ENCODE results near the gene ECT2. TPM values are rescaled to one million over a fixed set of nuclear protein-coding genes. Genes with fewer than 3 reads are reported as not detected.

ECT2 gene
- polyA plus RNA-seq, 1 of the 3 experiments (the other 2 are of a cell fraction) = 8.6 TPM

DNA sequence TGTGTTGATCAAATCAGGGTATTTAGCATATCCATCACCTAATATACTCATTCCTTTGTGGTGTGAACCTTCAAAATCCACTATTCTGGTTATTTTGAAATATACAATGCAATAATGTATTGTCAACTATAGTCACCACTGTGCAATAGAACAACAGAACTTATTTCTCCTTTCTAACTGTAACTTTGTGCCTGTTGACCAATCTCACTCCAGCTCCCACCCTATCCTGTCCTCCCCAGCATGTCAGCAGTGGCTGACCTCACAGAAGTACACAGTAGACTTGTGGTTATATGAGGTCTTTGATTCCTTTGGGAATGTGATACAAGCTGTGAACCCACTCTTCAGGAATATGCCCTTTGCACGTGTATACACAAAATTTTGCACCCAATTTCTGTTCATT is 64.2 kb downstream of the ECT2 start:
- peaks cover 8% of the 10 kb centered on the region for H3F3A ChIP-seq (replicated peaks; ENCODE audit: insufficient read depth)
- H4K20me1 ChIP-seq (ENCODE audit: insufficient read depth) = no peaks in the 10 kb centered on the region
- no peak overlapping the region for H3K4me3 ChIP-seq (ENCODE audit: low read depth in 2 of 2, low read length in 1 of 2)
- ChIA-PET POLR2A (no interaction called here), CTCF (interaction anchor here (0.8 kb wide), 1 partner anchor 21 kb away, joined by 3 read pairs; no protein-coding TSS in a partner anchor)
- peaks cover 47 to 55% of the 10 kb centered on the region in 2 experiments for H3K36me3 ChIP-seq (replicated peaks in 1 of 2; ENCODE audit: control insufficient read depth in 1 of 2, insufficient read depth in 2 of 2, low read length in 1 of 2)
- H3K9me3 ChIP-seq = no peaks in the 10 kb centered on the region
- H3K4me2 ChIP-seq = no peak overlapping the region
- WGBS (ENCODE audit: low lambda C conversion rate) = 78% methylated on average over 1 of the region's 1 CpG
- H3K9ac ChIP-seq = no peak overlapping the region
- H3K27me3 ChIP-seq (ENCODE audit: insufficient read depth) = no peaks in the 10 kb centered on the region
- 0 out of 2 replicates have a peak, but pooled peaks cover 4% of the 10 kb centered on the region for H3K79me2 ChIP-seq (ENCODE audit: insufficient read depth)
- no peak overlapping the region for H2AFZ ChIP-seq (ENCODE audit: low read depth)
- no peak for TF ChIP-seq NFIC (IDR thresholded peaks at IDR 0.05; ENCODE audit: borderline replicate concordance)
- H3K9me2 ChIP-seq = no peaks in the 10 kb centered on the region
- H3K4me1 ChIP-seq (ENCODE audit: control insufficient read depth in 1 of 2, insufficient read depth in 2 of 2, low read depth in 1 of 2, low read length in 1 of 2) = no peaks in the 10 kb centered on the region; a peak in 1 of 4 replicates
- no peak overlapping the region for H3K27ac ChIP-seq (ENCODE audit: low read depth in 2 of 2, low read length in 1 of 2)
- DNase-seq = no peak

DNA sequence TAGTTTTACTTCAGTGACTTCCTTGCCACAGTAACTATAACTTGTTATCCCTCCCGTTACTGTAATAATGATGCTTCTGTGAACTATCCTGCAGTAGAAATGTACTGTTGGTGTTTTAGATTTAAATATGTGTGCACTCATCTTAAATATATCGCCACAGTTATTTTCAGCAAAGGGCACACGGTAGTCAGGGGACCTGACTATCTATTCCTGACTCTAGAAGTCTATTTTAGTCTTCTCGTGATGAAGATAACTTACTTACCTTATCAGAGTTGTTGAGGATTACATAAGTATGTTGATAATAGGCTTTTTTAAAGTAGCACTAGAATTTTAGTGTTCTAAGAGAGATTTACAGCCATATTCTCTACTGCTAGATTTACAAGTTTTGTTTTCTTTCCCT is 65.3 kb downstream of the ECT2 start:
- CTCF ChIA-PET = no interaction called here
- H3K4me1 ChIP-seq (ENCODE audit: control insufficient read depth in 1 of 2, insufficient read depth in 2 of 2, low read depth in 1 of 2, low read length in 1 of 2) = no peaks in the 10 kb centered on the region; a peak in 1 of 4 replicates
- H3K4me3 ChIP-seq (ENCODE audit: low read depth in 2 of 2, low read length in 1 of 2) = no peak overlapping the region
- no peak overlapping the region for H2AFZ ChIP-seq (ENCODE audit: low read depth)
- H3F3A ChIP-seq (replicated peaks; ENCODE audit: insufficient read depth) = peaks cover 5% of the 10 kb centered on the region
- POLR2A ChIA-PET = no interaction called here
- no peaks in the 10 kb centered on the region for H3K79me2 ChIP-seq (ENCODE audit: insufficient read depth)
- H3K27me3 ChIP-seq (ENCODE audit: insufficient read depth) = no peaks in the 10 kb centered on the region
- peaks cover 56 to 58% of the 10 kb centered on the region in 2 experiments for H3K36me3 ChIP-seq (replicated peaks in 1 of 2; ENCODE audit: control insufficient read depth in 1 of 2, insufficient read depth in 2 of 2, low read length in 1 of 2)
- no peaks in the 10 kb centered on the region for H3K9me3 ChIP-seq
- H3K9me2 ChIP-seq = no peaks in the 10 kb centered on the region
- no peak for TF ChIP-seq FOXM1 (IDR thresholded peaks at IDR 0.05; ENCODE audit: low read depth)
- no peak for TF ChIP-seq NRF1 (IDR thresholded peaks at IDR 0.05; ENCODE audit: low read depth, low read length)
- no peak for TF ChIP-seq EP300 (IDR thresholded peaks at IDR 0.05; ENCODE audit: borderline replicate concordance in 1 of 2, low read depth in 1 of 2, low read length in 1 of 2)
- TF ChIP-seq YY1 (IDR thresholded peaks at IDR 0.05; ENCODE audit: low read depth) = no peak
- TF ChIP-seq MEF2A (IDR thresholded peaks at IDR 0.05; ENCODE audit: borderline replicate concordance, low read depth) = no peak
- TF ChIP-seq, protein P1, sequence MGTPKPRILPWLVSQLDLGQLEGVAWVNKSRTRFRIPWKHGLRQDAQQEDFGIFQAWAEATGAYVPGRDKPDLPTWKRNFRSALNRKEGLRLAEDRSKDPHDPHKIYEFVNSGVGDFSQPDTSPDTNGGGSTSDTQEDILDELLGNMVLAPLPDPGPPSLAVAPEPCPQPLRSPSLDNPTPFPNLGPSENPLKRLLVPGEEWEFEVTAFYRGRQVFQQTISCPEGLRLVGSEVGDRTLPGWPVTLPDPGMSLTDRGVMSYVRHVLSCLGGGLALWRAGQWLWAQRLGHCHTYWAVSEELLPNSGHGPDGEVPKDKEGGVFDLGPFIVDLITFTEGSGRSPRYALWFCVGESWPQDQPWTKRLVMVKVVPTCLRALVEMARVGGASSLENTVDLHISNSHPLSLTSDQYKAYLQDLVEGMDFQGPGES (IDR thresholded peaks at IDR 0.05; ENCODE audit: low read depth, low read length) = no peak
- TF ChIP-seq ELF1 (IDR thresholded peaks at IDR 0.05) = no peak
- TF ChIP-seq, protein P2, sequence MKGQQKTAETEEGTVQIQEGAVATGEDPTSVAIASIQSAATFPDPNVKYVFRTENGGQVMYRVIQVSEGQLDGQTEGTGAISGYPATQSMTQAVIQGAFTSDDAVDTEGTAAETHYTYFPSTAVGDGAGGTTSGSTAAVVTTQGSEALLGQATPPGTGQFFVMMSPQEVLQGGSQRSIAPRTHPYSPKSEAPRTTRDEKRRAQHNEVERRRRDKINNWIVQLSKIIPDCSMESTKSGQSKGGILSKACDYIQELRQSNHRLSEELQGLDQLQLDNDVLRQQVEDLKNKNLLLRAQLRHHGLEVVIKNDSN (IDR thresholded peaks at IDR 0.05; ENCODE audit: borderline replicate concordance, low read depth) = no peak
- no peak for TF ChIP-seq MXI1 (IDR thresholded peaks at IDR 0.05; ENCODE audit: low read depth, low read length)
- TF ChIP-seq RFX5 (IDR thresholded peaks at IDR 0.05; ENCODE audit: low read length) = no peak
- no peak for TF ChIP-seq POLR2AphosphoS5 (IDR thresholded peaks at IDR 0.05; ENCODE audit: low read depth, low read length)
- TF ChIP-seq TAF1 (IDR thresholded peaks at IDR 0.05; ENCODE audit: borderline replicate concordance, low read depth, low read length) = no peak
- no peak for TF ChIP-seq RCOR1 (IDR thresholded peaks at IDR 0.05; ENCODE audit: low read length)
- TF ChIP-seq CHD2 (IDR thresholded peaks at IDR 0.05; ENCODE audit: low read length, partially characterized antibody) = no peak
- TF ChIP-seq, protein P3, sequence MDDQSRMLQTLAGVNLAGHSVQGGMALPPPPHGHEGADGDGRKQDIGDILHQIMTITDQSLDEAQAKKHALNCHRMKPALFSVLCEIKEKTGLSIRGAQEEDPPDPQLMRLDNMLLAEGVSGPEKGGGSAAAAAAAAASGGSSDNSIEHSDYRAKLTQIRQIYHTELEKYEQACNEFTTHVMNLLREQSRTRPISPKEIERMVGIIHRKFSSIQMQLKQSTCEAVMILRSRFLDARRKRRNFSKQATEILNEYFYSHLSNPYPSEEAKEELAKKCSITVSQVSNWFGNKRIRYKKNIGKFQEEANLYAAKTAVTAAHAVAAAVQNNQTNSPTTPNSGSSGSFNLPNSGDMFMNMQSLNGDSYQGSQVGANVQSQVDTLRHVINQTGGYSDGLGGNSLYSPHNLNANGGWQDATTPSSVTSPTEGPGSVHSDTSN (IDR thresholded peaks at IDR 0.05) = no peak
- no peak overlapping the region for H3K27ac ChIP-seq (ENCODE audit: low read depth in 2 of 2, low read length in 1 of 2)
- no peaks in the 10 kb centered on the region for H4K20me1 ChIP-seq (ENCODE audit: insufficient read depth)
- H3K4me2 ChIP-seq = no peak overlapping the region
- WGBS (ENCODE audit: low lambda C conversion rate) = 92% methylated on average over 4 of the region's 4 CpGs
- DNase-seq = no peak
- no peak overlapping the region for H3K9ac ChIP-seq
